GM21381 (cell line): Measurements from ENCODE around the gene CDH6.

Experiments used
- ATAC-seq: cut with Tn5 transposase; IDR thresholded peaks from one replicate; pipeline ENCODE4 v1.9.1; 2021; ENCODE audit warnings: mild to moderate bottlenecking, moderate library complexity; ENCODE audit not compliant: unreplicated experiment

Gene CDH6

DNA sequence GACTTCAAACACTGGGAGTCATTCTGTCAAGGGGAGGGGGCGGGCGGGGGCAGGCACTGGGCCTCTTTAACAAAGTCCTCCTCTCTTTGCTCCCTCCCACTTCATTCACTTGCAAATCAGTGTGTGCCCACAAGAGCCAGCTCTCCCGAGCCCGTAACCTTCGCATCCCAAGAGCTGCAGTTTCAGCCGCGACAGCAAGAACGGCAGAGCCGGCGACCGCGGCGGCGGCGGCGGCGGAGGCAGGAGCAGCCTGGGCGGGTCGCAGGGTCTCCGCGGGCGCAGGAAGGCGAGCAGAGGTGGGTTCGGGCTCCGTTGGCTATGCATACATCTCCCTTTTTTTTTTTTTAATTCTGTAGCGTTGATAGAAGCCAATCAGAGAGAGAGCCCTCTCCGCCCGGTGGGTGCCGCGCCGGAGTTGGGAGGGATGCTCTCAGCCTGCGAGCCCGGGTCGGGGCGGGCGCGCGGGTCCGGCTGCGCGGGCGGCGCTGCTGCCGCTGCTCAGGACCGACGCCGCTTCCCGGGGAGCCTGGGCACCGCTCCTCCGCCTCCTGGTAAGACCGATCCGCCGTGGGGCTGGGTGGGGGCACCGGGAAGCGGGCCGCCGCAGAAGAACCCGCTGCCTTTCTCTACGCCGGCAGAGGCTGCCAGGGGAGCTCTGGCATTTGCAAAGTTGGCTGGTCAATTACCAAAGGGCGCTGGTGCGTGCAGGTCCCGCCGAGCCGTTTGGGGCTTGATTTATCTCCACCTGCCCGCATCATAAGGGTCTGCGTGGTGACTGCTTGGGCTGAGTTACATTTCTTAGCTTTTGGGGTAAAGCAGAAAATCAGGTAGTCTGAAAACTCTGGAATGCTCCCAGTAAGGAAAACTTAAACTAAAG, at the start of gene CDH6:
CDH6 (plus strand) TSS at position 96 of the 877 bp plus-strand sequence. CDS start 73,788 bp downstream, outside the sequence.
- no peak for ATAC-seq

DNA sequence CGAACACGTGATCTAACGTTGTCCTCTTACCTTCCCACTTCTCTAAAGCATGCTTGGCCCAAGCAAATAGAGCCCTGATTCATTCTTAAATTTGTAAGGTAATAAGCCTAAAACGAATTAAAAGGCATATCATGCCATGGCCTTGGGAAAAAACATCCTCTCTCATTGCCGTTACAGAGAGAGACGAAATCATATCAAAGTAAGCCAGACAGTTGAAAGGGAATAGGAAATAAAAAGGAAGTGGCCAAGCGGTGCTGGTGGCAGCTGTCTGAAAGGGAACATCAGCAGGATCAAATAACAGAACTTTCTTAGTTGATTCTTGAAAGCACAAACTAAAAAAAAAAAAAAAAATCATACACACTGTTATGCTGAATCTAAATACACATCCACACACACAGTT, 49.1 kb upstream of the CDH6 start:
- ATAC-seq: no peak

DNA sequence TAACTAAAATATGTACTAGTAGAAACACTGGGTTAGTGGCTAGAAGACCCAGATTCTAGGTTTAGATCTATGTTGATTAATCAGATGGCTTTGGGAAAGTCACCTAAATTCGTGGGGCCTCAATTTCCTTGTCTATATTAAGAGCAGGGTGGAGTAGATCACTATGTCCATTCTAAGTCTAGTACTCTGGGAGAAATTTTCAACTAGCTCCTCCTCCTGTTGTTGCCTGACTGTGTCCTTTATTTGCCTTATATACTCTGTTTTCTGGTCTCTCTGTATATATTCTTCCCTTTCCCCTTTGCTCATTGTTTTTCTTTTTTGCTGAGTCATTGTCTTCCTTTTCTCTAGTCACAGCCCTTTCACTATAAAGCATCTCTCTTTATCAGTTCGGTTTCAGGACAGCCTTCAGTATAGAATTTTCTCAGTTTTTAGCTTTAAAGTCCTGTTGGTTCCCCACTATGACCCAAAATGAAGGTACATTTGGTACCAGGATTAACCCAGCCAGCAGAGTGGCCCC, 44.5 kb upstream of the CDH6 start:
- no peak for ATAC-seq

DNA sequence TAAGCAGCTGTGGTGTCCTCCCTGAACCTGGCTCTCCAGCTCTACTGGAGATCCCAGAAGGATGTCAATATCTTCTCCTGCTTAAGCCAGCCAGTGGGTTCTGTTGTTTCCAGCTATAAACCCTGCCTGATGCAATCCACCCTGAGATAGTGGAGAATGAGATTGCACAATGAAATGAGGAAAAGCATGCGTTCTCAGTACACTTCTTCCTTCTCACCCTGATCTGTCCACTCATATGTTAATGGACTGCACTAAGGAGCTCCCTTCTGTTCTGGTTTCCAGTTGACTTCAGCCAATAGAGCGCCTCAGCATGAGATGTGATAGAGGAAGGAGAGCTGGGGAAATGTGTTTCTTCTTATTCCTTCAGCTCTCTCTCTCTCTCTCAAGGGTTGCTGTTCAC, 40.0 kb upstream of the CDH6 start:
- ATAC-seq: no peak

DNA sequence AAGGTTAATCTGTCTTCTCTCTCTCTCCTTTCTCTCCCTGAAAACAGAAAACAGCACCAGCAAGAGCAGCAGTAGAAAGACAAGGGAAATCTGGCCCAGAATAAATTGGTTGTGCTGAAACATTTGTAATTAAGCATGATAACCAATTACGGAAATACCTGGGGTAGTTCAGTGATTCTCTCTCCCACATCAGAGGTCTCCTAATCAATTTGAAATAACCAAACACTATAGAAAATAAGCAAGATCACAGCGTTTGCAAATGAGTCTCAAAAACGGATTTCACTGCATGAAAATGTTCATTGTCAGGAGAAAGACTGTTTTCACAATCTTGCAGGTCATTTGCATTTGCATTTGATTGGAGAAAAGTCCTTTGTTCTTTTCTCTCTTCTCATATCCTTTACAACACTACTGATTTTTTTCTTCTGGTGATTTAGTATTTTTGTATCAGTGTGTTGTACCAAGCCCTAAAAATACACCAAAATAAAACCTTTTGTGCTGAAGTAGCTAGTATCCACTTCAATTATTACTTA, 36.8 kb upstream of the CDH6 start:
- ATAC-seq: no peak

DNA sequence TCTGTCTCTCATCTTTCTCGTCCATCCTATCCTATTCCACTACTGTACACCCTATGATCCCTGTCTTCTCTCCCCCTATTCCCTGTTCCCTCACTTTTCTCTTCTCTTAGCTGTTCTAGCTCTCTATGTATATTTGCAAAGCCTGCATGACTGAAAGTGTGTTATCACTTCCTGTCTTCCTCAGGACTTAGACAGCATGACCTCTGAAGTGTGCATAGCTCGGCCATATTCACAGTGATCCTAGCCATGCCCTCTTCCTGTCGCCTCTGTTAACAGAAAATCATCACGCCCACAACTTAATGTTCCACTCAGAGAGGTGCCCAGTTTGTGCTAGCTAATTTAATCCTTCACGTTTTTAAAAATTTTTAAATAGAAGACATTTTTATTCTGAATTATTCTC, 35.8 kb upstream of the CDH6 start:
- ATAC-seq: no peak

DNA sequence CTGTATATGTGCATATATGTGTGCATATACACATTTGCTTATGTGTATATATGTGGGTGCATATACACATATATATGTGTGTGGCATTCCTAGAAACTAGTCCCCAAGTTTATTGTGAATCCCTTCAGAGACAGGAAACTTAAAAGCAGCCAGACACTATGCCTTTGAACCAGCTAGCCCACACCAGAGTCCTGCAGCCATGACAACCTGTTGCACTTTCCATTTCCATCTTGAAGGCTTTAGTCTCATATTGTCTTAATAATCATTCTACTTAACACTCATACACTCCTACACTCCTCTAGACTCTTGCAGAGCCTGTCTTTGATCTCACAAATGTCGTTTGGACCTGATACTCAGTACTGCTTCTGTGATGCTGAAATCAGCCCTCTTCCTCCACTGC, 34.8 kb upstream of the CDH6 start:
- no peak for ATAC-seq

DNA sequence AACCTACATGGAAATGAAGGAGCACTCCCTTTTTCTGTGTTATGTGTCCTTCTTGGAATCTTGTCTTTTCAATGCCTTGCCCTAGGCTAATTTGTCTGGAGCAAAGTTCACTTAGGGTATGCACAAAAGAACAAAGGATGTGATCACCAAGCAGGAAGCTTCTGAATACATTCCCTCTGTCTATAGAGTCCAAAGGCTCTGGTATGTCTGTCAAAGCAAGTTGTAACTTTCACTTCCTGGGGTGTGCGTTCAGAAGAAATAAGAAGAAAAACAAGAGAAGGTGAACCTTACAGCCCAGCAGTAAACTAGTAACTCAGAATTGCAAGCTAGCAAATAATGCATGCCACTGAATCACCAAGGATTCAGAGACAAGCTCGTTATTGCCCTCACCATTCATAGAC, 31.7 kb upstream of the CDH6 start:
- ATAC-seq: no peak

DNA sequence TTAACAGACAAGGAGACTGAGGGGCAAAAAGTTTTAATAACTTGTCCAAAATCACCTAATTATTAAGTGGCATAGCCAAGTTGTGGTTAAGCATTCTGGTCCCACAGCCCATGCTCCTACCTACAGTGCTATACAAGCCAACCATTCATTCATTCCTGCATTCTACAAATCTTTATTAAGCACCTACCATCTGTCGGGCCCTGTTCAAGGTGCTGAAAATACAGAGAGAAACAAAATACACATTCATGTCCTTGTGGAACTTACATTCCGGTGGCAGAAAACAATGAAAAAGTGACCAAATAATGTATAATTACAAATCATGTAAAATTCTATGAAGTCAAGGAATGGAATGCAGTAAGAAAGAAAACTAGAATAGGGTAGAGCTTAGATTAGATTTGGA, 27.8 kb upstream of the CDH6 start:
- no peak for ATAC-seq

DNA sequence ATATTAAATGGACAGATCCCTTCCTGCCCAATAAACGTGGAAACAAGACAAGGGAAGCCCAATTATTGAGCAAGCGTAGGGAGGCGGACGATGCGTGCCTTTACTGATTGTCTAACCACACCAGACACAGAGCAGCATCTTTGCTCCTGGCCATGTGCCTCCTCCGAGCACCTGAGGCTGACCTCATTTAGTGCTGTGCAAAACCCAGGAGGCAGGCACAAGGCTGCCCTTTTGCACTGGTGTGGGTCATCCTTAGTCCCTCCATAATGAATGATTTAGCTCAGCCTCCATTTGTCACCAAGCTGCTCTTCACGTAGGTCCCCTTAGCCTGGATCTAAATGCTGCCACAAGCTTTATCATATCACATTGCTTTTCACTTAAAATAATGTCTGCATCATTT, 24.1 kb upstream of the CDH6 start:
- no peak for ATAC-seq

DNA sequence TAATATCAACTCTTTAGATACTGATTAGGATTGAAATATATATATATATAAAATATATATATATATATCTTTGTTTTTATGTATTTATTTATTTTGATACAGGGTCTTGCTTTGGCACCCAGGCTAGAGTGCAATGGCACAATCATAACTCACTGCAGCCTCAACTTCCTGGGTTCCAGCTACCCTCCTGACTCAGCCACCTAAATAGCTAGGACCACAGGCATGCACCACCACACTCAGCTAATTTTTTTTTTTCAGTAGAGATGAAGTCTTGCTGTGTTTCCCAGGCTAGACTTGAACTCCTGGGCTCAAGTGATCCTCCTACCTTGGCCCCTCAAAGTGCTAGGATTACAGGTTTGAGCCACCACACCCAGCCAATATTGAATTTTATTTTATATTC, 20.6 kb upstream of the CDH6 start:
- no peak for ATAC-seq

DNA sequence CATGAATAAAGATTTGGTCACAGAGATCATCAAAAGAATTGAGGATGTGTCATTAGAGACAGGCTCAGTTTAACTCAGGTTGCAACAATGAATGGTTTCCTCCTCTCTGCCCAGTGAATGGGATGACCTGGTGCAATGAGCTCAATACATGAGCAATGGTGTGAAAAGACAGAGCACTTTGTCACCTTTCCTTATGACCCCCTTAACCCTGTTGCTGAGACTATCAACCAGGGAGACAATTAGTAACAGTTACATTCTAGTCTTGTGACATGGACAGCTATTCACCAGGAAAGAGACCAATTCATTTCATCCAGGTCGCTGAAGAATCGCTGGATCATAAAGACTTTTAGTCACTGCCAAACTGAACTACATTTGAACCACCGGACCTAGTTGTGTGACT, 19.9 kb upstream of the CDH6 start:
- no peak for ATAC-seq

DNA sequence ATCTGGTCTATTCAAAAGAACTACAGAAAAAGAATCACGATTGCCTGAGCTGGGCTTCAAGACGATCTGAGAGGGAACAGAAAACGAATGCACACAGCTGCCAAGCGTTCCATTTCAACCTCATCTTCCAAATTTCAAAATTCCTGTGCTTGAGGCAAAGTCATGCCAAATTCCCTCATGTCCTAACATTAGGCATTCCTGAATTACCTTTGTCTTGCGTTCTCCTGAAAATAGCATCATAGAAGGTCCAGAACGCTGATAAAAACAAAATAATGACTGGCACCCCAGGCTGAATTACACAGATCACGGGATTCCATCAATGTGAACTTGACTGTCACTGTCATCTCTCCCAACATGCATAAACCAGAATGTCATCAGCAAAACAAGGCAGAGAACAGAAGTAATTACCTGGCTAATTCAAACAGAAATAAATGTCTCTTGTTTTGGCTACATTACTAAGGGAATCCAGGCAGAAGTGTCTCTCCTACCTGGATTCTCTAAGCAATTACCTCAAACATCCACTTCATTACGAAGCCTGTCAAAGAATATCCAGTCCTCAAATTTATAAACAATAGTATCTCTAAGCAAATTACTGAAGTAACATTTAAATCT, 12.0 kb upstream of the CDH6 start:
- no peak for ATAC-seq

DNA sequence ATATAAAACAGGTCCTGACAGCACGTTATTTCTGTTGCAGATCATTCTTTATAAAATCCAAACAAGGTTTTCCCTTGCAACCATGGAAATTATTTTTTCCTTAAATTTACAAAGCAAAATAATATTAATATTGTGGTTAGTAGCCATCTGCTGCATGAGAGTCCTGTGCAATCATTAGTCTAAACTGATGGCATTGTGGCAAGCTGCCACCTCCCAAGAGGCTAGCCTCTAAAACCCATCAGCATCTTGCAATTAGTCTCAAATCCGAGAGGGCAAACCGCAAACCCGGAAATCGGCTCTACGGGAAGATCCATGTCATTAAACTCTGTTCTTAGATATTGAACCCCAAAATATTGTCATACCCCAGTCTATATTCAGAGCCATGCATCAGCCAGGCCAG, 11.3 kb upstream of the CDH6 start:
- no peak for ATAC-seq

DNA sequence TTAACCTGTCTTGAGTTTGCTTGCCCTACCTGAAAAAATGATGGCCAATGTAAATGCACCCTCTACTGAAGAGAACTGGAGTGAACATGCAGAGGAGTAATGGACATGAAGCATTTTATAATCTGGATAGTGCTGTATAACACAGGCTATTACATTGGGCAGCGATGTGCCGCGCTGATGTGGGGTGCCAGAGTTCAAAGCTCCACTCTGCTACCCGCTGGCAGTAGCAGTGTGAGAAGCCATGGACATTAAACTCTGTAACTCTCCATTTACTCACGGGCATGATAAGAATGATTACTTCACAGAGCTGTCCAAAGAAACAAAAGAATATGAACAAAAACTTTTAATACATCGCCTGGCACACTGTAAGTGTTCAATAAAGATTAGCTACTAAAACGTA, 7.5 kb upstream of the CDH6 start:
- no peak for ATAC-seq

DNA sequence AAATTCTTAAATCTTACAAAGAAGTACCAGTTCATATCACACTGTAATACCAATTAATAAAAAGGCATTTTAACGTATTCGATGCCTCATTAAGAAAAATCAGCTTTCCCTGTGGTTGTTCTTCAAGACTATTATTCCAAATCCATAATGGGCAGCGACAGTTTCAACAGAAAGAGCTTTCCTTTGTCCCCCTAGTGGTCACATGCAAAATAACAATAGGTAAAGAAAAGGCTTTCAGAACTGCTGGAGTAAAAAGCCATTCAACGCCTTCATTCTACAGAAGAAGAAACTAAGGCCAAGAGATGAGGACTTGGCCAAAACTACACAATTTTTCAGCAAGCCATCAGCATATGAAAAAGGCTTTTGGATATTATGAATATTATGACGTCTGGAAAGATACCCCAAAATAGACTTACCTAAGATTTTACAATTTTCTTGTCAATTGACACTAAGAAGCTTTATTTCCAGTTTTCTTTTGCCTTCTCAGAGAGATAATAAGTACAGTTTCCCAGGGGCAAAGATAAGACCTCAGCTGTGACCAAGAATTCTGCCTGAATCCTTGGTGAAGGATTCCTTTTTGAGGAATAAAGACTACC, 6.7 kb upstream of the CDH6 start:
- ATAC-seq: peak; percentile 55

DNA sequence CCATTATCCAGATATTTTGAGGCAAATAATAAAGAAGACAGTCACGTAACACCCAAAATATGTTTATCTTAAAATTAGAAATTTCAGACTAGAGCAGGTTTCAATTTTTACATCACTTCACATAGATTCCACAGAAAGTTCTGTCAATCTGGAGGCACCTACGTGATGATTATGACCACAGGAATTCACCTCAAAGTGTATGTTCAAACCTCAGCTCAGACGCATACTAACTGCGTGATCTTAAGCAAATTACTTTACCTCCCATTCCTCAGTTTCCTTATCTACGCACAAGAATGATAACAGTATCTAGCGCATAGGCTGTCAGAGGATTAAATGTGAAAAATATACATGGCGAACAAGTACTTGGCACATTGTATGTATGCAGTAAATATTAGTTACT, 5.9 kb upstream of the CDH6 start:
- no peak for ATAC-seq

DNA sequence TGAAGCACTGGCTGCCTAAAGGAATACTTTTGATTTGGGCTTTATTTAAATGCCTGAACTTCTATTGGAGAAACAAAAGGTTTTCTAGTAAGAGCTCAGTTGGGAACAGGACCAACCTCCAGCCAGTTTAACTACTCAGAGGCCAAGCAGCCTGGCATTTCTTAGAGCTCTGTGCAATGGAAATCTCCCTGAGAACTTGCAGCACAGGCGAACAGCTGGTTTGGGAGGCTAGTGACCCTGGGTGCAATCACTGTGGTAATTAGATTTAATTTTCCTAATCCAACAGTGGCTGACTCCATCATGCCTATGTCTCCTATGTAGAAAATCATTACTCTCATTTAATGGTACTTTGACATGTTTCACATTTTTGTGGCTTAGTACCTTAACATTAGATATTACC, 1.0 kb upstream of the CDH6 start:
- no peak for ATAC-seq

DNA sequence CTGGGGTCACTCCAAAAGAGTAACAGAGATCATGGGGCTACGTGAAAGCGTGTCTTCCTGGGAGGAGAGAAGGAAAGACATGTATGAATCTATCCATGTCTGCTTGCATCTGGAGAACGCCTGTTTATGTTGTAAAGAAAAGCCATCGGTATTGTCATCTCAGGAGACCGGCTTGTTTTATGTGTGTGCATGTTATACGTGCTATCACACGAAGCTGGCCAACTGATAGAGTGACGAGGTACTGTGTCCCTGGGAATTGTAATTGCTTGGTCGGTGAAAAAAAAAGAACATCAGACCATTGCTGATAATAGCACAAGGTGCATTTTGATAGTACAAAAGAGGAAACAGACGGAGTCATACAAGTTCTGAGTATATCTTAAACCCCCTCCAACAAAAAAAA, 370 bp upstream of the CDH6 start:
- no peak for ATAC-seq

DNA sequence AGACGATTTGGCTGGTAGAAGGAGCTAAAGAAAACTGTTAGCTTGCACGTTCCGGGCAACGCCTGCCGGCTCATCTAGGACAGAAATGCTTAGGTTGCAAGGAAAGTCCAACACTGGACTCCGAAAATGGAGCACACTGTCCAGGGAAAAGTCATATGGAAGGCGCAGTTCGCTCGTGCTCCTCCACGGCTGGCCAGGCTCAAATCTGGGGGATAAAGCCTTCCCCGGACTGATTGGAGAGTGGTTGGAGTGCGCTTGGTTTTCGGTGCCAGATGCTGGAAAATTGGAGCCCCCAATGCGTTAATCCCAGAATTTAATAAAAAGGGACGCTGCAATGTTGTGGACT, 955 bp downstream of the CDH6 start:
- no peak for ATAC-seq

DNA sequence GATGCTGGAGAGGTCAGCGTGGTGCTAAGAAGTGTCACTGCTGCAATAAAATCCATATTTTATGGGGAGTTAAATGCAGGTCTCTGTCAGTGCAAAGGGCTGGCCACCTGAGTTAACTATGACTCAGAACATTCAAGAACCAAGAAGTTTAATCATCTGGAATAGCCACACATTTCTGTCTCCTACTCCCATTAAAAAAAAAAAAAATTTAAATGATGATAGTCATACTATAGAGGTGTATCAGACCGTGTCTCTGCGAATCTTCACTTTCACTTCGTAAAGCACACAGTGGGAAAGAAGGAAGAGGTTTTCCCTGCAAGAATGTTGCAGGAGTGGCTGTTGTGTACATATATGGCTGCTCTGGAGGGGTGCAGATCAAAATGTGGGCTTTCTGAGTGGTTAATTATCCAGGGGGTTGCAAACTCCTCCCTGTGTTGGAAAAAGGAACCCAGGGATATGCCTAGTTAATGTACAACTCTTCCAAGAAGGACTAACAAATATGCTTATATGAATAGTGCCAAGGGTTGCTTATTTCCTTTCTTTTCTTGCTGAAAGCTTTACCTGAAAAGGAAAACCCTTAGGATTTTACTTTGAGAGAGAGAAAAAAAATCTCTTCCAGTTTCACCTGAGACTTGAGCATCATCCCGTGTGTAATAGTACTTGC, 1.5 kb downstream of the CDH6 start:
- ATAC-seq: no peak
